Upper lobe of right lung (tissue), 1 donor: ENCODE data around the gene CCDC150. TPM values are rescaled to one million over a fixed set of nuclear protein-coding genes. Genes with fewer than 3 reads are reported as not detected.

Experiments
- ATAC-seq: fragments of 200-7000 bp; cut with Tn5 transposase; one replicate; pipeline ENCODE4 v1.9.1; 2020; ENCODE audit warnings: mild to moderate bottlenecking, moderate library complexity
- DNase-seq: peaks from one replicate; pipeline ENCODE4 v3.0.0-alpha.2; 2020
- H3K27ac ChIP-seq: fragments of 200-600 bp; one replicate; pipeline ENCODE4 v1.8.0; 2022
- H3K27me3 ChIP-seq: fragments of 200-600 bp; one replicate; pipeline ENCODE4 v1.8.0; 2022; ENCODE audit warnings: mild to moderate bottlenecking
- H3K36me3 ChIP-seq: fragments of 200-600 bp; one replicate; pipeline ENCODE4 v1.8.0; 2022
- H3K4me1 ChIP-seq: fragments of 200-600 bp; one replicate; pipeline ENCODE4 v1.8.0; 2022
- H3K4me3 ChIP-seq: fragments of 200-600 bp; one replicate; pipeline ENCODE4 v1.8.0; 2022; ENCODE audit warnings: mild to moderate bottlenecking
- H3K9me3 ChIP-seq: fragments of 200-600 bp; one replicate; pipeline ENCODE4 v1.8.0; 2022
- CTCF ChIP-seq: fragments of 200-600 bp; IDR thresholded peaks from one replicate; pipeline ENCODE4 v1.8.0; 2022; ENCODE audit warnings: antibody characterized with exemption
- intact Hi-C: fragments of 100-400 bp; cut with DNase I; formaldehyde crosslinking; loops from one replicate; pipeline ENCODE4 v1.11.0; 2022
- total RNA-seq: library from RNA; stranded (reverse); fragmentation: NEBNext Ultra II Directional; extraction: Animal tissue kit (Norgen Biotek cat#: 25700); gene quantifications from one replicate; pipeline ENCODE4 v1.2.1, GENCODE V29; 2021
- donor health status: DM: no; HTN: yes; CAD: no; lungs with severe emphysema.

Gene CCDC150
- total RNA-seq, 1 donor from 2014 or later, result 0.87 TPM

GRCh38 chr2:196610796-196611195 lies 28.7 kb upstream of the CCDC150 start:
- no peaks in the 10 kb centered on the region for H3K9me3 ChIP-seq
- no peaks in the 10 kb centered on the region for H3K27me3 ChIP-seq
- H3K4me1 ChIP-seq, result no peaks in the 10 kb centered on the region
- intact Hi-C loops, result no loop called here
- ATAC-seq (no peak), DNase-seq (no peak)
- no peak for TF ChIP-seq CTCF
- no peak overlapping the region for H3K27ac ChIP-seq
- H3K36me3 ChIP-seq, result no peaks in the 10 kb centered on the region
- no peak overlapping the region for H3K4me3 ChIP-seq

GRCh38 chr2:196613302-196613701 lies 26.2 kb upstream of the CCDC150 start:
- Histone ChIP-seq H3K36me3 (no peaks in the 10 kb centered on the region), H3K9me3 (no peaks in the 10 kb centered on the region), H3K4me1 (no peaks in the 10 kb centered on the region), H3K4me3 (no peak overlapping the region), H3K27ac (no peak overlapping the region), H3K27me3 (no peaks in the 10 kb centered on the region)
- TF ChIP-seq CTCF, result no peak
- no peak for ATAC-seq
- intact Hi-C loops, result no loop called here
- DNase-seq, result no peak

- Histone ChIP-seq H3K4me1 (no peaks in the 10 kb centered on the region), H3K27ac (no peak overlapping the region), H3K36me3 (no peaks in the 10 kb centered on the region), H3K27me3 (no peaks in the 10 kb centered on the region), H3K9me3 (no peaks in the 10 kb centered on the region), H3K4me3 (no peak overlapping the region)
- ATAC-seq (no peak), DNase-seq (no peak)
- TF ChIP-seq CTCF, result no peak
- intact Hi-C loops, result no loop called here
Observed at GRCh38 chr2:196617430-196617829, 22.1 kb upstream of the CCDC150 start.

GRCh38 chr2:196618661-196619060 lies 20.9 kb upstream of the CCDC150 start:
- Histone ChIP-seq H3K36me3 (no peaks in the 10 kb centered on the region), H3K27ac (no peak overlapping the region), H3K4me3 (no peak overlapping the region), H3K27me3 (no peaks in the 10 kb centered on the region), H3K9me3 (no peaks in the 10 kb centered on the region), H3K4me1 (no peaks in the 10 kb centered on the region)
- intact Hi-C loops, result no loop called here
- ATAC-seq (no peak), DNase-seq (no peak)
- TF ChIP-seq CTCF, result no peak

- Histone ChIP-seq H3K4me3 (no peak overlapping the region), H3K4me1 (no peaks in the 10 kb centered on the region), H3K27me3 (no peaks in the 10 kb centered on the region), H3K36me3 (no peaks in the 10 kb centered on the region), H3K9me3 (peaks cover 5% of the 10 kb centered on the region), H3K27ac (no peak overlapping the region)
- intact Hi-C loops, result no loop called here
- ATAC-seq (no peak), DNase-seq (no peak)
- no peak for TF ChIP-seq CTCF
Observed at GRCh38 chr2:196630531-196630930, 9.0 kb upstream of the CCDC150 start.

- ATAC-seq (no peak), DNase-seq (no peak)
- intact Hi-C loops, result no loop called here
- peaks cover 5% of the 10 kb centered on the region for H3K4me1 ChIP-seq
- H3K9me3 ChIP-seq, result peaks cover 5% of the 10 kb centered on the region
- TF ChIP-seq CTCF, result no peak
- no peak overlapping the region for H3K4me3 ChIP-seq
- H3K27me3 ChIP-seq, result no peaks in the 10 kb centered on the region
- H3K27ac ChIP-seq, result no peak overlapping the region
- no peaks in the 10 kb centered on the region for H3K36me3 ChIP-seq
Observed at GRCh38 chr2:196635156-196635555, 4.4 kb upstream of the CCDC150 start.
